H1 (cell line): ENCODE results near the gene ODC1. TPM values are rescaled to one million over a fixed set of nuclear protein-coding genes. Genes with fewer than 3 reads are reported as not detected.

ENCODE experiments used
- CTCF ChIA-PET: fragments of 300-600 bp; sonication (Branson Sonifier 250); formaldehyde crosslinking; loops from one replicate; lab custom pipeline; 2021; ENCODE audit not compliant: partially characterized antibody; lab: Charles Lee
- POLR2A ChIA-PET: fragments of 300-600 bp; sonication (Branson Sonifier 250); formaldehyde crosslinking; loops from one replicate; lab custom pipeline; 2021; ENCODE audit warnings: inconsistent platforms; ENCODE audit not compliant: partially characterized antibody; lab: Charles Lee
- DNase-seq, 2 experiments: peaks; one replicate each; pipeline versions ENCODE4 v3.0.0 to v3.0.0-alpha.2; 2010 to 2022; ENCODE audit warnings: low spot score in 2 of 2, low read depth in 1 of 2, mixed read lengths in 1 of 2
- FAIRE-seq: peaks from 2 replicates; lab custom pipeline; 2011; peaks lifted over from hg19 to GRCh38; lab: Jason Lieb, UNC
- H2AFZ ChIP-seq: 2 replicates; pipeline ENCODE4 v1.8.1; 2012; ENCODE audit warnings: low read length, inconsistent platforms
- H2AK5ac ChIP-seq: 2 replicates; pipeline ENCODE4 v1.6.1; 2013; ENCODE audit warnings: low read depth, low read length
- H2BK120ac ChIP-seq: replicated peaks from 2 replicates; pipeline ENCODE3; 2013; ENCODE audit warnings: low read depth, low read length, inconsistent platforms
- H2BK12ac ChIP-seq: 2 replicates; pipeline ENCODE4 v1.6.1; 2013; ENCODE audit warnings: low read depth, low read length
- H2BK15ac ChIP-seq: 2 replicates; pipeline ENCODE4 v1.6.1; 2013; ENCODE audit warnings: low read length
- H2BK20ac ChIP-seq: 2 replicates; pipeline ENCODE4 v1.6.1; 2013; ENCODE audit warnings: low read length
- H2BK5ac ChIP-seq: 2 replicates; pipeline ENCODE4 v1.6.1; 2013; ENCODE audit warnings: low read depth, low read length
- H3K14ac ChIP-seq: 2 replicates; pipeline ENCODE4 v1.6.1; 2013; ENCODE audit warnings: inconsistent platforms; ENCODE audit not compliant: insufficient read length
- H3K18ac ChIP-seq: 2 replicates; pipeline ENCODE4 v1.6.1; 2013; ENCODE audit warnings: low read length; ENCODE audit errors: extremely low read depth
- H3K23ac ChIP-seq: 2 replicates; pipeline ENCODE4 v1.6.1; 2013; ENCODE audit warnings: inconsistent platforms; ENCODE audit not compliant: insufficient read length
- H3K23me2 ChIP-seq: 2 replicates; pipeline ENCODE4 v1.6.1; 2013; ENCODE audit warnings: low read depth, low read length
- H3K27ac ChIP-seq: 2 replicates; pipeline ENCODE4 v1.6.1; 2011; ENCODE audit warnings: low read depth, low read length, inconsistent platforms
- H3K27me3 ChIP-seq, 4 experiments: replicated peaks in 1 of 4; 1 replicate in 1 of 4; 2 replicates in 3 of 4; pipeline versions ENCODE4 v1.6.1 to v1.8.1; 2011 to 2013; ENCODE audit warnings: low read length in 3 of 4, mild to moderate bottlenecking in 3 of 4, inconsistent platforms in 2 of 4, mixed read lengths in 2 of 4, moderate library complexity in 1 of 4; ENCODE audit not compliant: control insufficient read depth in 3 of 4, insufficient read depth in 3 of 4; ENCODE audit errors: extremely low read depth in 1 of 4
- H3K36me3 ChIP-seq, 4 experiments: 2 replicates each; pipeline versions ENCODE4 v1.6.1 to v1.8.1; 2011 to 2013; ENCODE audit warnings: mild to moderate bottlenecking in 4 of 4, low read length in 3 of 4, moderate library complexity in 2 of 4, control low read depth in 1 of 4, inconsistent platforms in 1 of 4; ENCODE audit not compliant: insufficient read depth in 4 of 4, control insufficient read depth in 2 of 4
- H3K4ac ChIP-seq: replicated peaks from 2 replicates; pipeline ENCODE3; 2013; ENCODE audit warnings: low read length, low read depth, mixed read lengths, inconsistent platforms; ENCODE audit not compliant: insufficient read length
- H3K4me1 ChIP-seq, 4 experiments: replicated peaks in 1 of 4; 1 replicate in 1 of 4; 2 replicates in 3 of 4; pipeline versions ENCODE4 v1.6.1 to v1.8.1; 2011 to 2013; ENCODE audit warnings: low read length in 3 of 4, inconsistent platforms in 2 of 4, mixed read lengths in 1 of 4; ENCODE audit not compliant: insufficient read depth in 4 of 4, control insufficient read depth in 3 of 4
- H3K4me2 ChIP-seq, 2 experiments: 2 replicates each; pipeline versions ENCODE4 v1.6.1 to v1.8.1; 2011 to 2013; ENCODE audit warnings: low read depth in 2 of 2, low read length in 2 of 2, control low read depth in 1 of 2, inconsistent platforms in 1 of 2, mild to moderate bottlenecking in 1 of 2; ENCODE audit not compliant: insufficient read depth in 1 of 2
- H3K4me3 ChIP-seq, 4 experiments: fragments of 200-600, 300-600 bp in 1 of 4; sonication (generic), shearing (Covaris generic), sonication (Bioruptor Twin) in 1 of 4; 2 replicates each; pipeline versions ENCODE4 v1.5.1 to v1.8.1; 2011 to 2016; ENCODE audit warnings: low read length in 4 of 4, low read depth in 3 of 4, control low read depth in 2 of 4, inconsistent platforms in 2 of 4, mild to moderate bottlenecking in 2 of 4, mixed read lengths in 1 of 4, moderate library complexity in 1 of 4; ENCODE audit not compliant: insufficient read depth in 2 of 4; ENCODE audit errors: extremely low read depth in 1 of 4
- H3K56ac ChIP-seq: replicated peaks from 2 replicates; pipeline ENCODE3; 2013; ENCODE audit warnings: low read depth, mild to moderate bottlenecking, mixed read lengths, low read length, inconsistent platforms; ENCODE audit not compliant: insufficient read length
- H3K79me1 ChIP-seq: 2 replicates; pipeline ENCODE4 v1.6.1; 2013; ENCODE audit warnings: low read depth, low read length, control low read depth
- H3K79me2 ChIP-seq, 2 experiments: 2 replicates each; pipeline versions ENCODE4 v1.6.1 to v1.8.1; 2012 to 2013; ENCODE audit warnings: low read length in 2 of 2, mild to moderate bottlenecking in 2 of 2, inconsistent platforms in 1 of 2; ENCODE audit not compliant: insufficient read depth in 2 of 2, control insufficient read depth in 1 of 2
- H3K9ac ChIP-seq, 4 experiments: replicated peaks in 1 of 4; 1 replicate in 1 of 4; 2 replicates in 3 of 4; pipeline versions ENCODE4 v1.6.1 to v1.8.1; 2011 to 2013; ENCODE audit warnings: low read depth in 3 of 4, low read length in 3 of 4, control low read depth in 2 of 4, mild to moderate bottlenecking in 2 of 4, moderate library complexity in 2 of 4, inconsistent platforms in 1 of 4; ENCODE audit errors: extremely low read depth in 1 of 4
- H3K9me3 ChIP-seq, 2 experiments: 2 replicates each; pipeline versions ENCODE4 v1.6.1 to v1.8.1; 2012 to 2013; ENCODE audit warnings: mild to moderate bottlenecking in 2 of 2, moderate library complexity in 2 of 2, control low read depth in 1 of 2, inconsistent platforms in 1 of 2, low read depth in 1 of 2, low read length in 1 of 2, mixed read lengths in 1 of 2; ENCODE audit not compliant: insufficient read depth in 2 of 2
- H4K20me1 ChIP-seq, 2 experiments: replicated peaks in 1 of 2; 2 replicates each; pipeline versions ENCODE3 to v1.8.1; 2011 to 2013; ENCODE audit warnings: inconsistent platforms in 2 of 2, low read length in 2 of 2, mild to moderate bottlenecking in 1 of 2; ENCODE audit not compliant: insufficient read depth in 2 of 2, control insufficient read depth in 1 of 2
- H4K5ac ChIP-seq: 2 replicates; pipeline ENCODE4 v1.6.1; 2013; ENCODE audit warnings: low read length, low read depth, mixed read lengths, inconsistent platforms; ENCODE audit not compliant: insufficient read length
- H4K8ac ChIP-seq: 2 replicates; pipeline ENCODE4 v1.8.0; 2013; ENCODE audit warnings: mild to moderate bottlenecking, moderate library complexity, low read length, inconsistent platforms; ENCODE audit not compliant: insufficient read depth; ENCODE audit errors: extremely low read depth
- H4K91ac ChIP-seq: replicated peaks from 2 replicates; pipeline ENCODE3; 2013; ENCODE audit warnings: low read length, mixed read lengths, inconsistent platforms; ENCODE audit not compliant: insufficient read length
- CHD1 ChIP-seq: IDR thresholded peaks from 2 replicates; pipeline ENCODE4 v1.6.1; 2012; ENCODE audit warnings: low read depth, low read length, improper control_type of control experiment
- JUND ChIP-seq: IDR thresholded peaks from 2 replicates; pipeline ENCODE4 v1.6.1; 2011; ENCODE audit warnings: mild to moderate bottlenecking, improper control_type of control experiment, low read length
- NRF1 ChIP-seq: IDR thresholded peaks from 2 replicates; pipeline ENCODE4 v1.6.1; 2011; ENCODE audit warnings: mild to moderate bottlenecking, low read depth, low read length, improper control_type of control experiment
- TBP ChIP-seq: IDR thresholded peaks from 2 replicates; pipeline ENCODE4 v1.6.1; 2011; ENCODE audit warnings: low read depth, low read length, improper control_type of control experiment
- WGBS, 2 experiments: shearing (Covaris generic) in 1 of 2; methylation state at CpG; one replicate each; pipeline versions ENCODE4 v1.1.6 to v1.1.7; 2013 to 2015; ENCODE audit warnings: low lambda C conversion rate in 2 of 2, mixed read lengths in 2 of 2, inconsistent platforms in 1 of 2, low coverage in 1 of 2, missing lambda C conversion rate in 1 of 2; ENCODE audit not compliant: insufficient replicate concordance in 2 of 2, insufficient coverage in 1 of 2, insufficient read length in 1 of 2; ENCODE audit errors: extremely low coverage in 1 of 2, missing lambda C conversion rate in 1 of 2; 5-methylcytosine and 5-hydroxymethylcytosine counted together
- polyA plus RNA-seq, 7 experiments: library from polyadenylated mRNA; depleted of rRNA in 3 of 7; stranded (reverse) in 5 of 7; unstranded in 2 of 7; fragments of >200 nt in 5 of 7; fragments of 200-250 nt in 2 of 7; gene quantifications; 1 replicate in 5 of 7; 2 replicates in 1 of 7; 4 replicates in 1 of 7; pipeline versions ENCODE4 v1.2.1 to v1.2.3, GENCODE V29; 2011 to 2013; ENCODE audit warnings: missing spikeins in 2 of 7, mixed read lengths in 2 of 7
- total RNA-seq: library from RNA; stranded (reverse); fragmentation: NEBNext Ultra II Directional; extraction: Animal tissue kit (Norgen Biotek cat#: 25700); gene quantifications from 2 replicates; pipeline ENCODE4 v1.2.1, GENCODE V29; 2021

ODC1 gene
- total and polyA plus RNA-seq, 2 of the 8 experiments (the other 6 are each of a cell fraction or from before 2014, with no cell fraction given), result 57.2 to 76.7 TPM

- Histone ChIP-seq H3K18ac (no peak overlapping the region), H3K9me3 (no peaks in the 10 kb centered on the region), H3K27me3 (0 out of 7 replicates have a peak, but pooled peaks cover 0 to 2% (median 0%) of the 10 kb centered on the region in 4 experiments), H2BK20ac (no peak overlapping the region), H3K14ac (no peak overlapping the region), H3K23me2 (no peaks in the 10 kb centered on the region), H3K79me2 (no peaks in the 10 kb centered on the region), H2BK15ac (no peak overlapping the region), H2AFZ (no peak overlapping the region), H3K4me2 (no peak overlapping the region), H3K79me1 (no peaks in the 10 kb centered on the region), H4K20me1 (no peaks in the 10 kb centered on the region), H2BK5ac (no peak overlapping the region), H3K36me3 (no peaks in the 10 kb centered on the region), H2AK5ac (no peak overlapping the region), H4K8ac (no peak overlapping the region), H3K23ac (no peak overlapping the region), H3K27ac (no peak overlapping the region), H3K4me3 (no peak overlapping the region), H3K56ac (no peak overlapping the region), H3K9ac (no peak overlapping the region), H4K5ac (no peak overlapping the region), H4K91ac (no peak overlapping the region), H2BK120ac (no peak overlapping the region), H3K4me1 (no peaks in the 10 kb centered on the region), H3K4ac (no peak overlapping the region), H2BK12ac (no peak overlapping the region)
- TF ChIP-seq NRF1 (no peak), JUND (no peak), TBP (no peak), CHD1 (no peak)
- WGBS, 2 experiments, result 90% methylated on average over 4 of the region's 4 CpGs; no CpG with 5 or more reads in 1 of the 2 experiments
- no peak for FAIRE-seq
- no peak for DNase-seq
- ChIA-PET CTCF (interaction anchor here (1.1 kb wide), 1 partner anchor 327 kb away, joined by 3 read pairs; no protein-coding TSS in a partner anchor), POLR2A (interaction anchor here (2.0 kb wide), 1 partner anchor 21 kb away, joined by 4 read pairs; the partner anchor contains the start of gene ODC1)
These were observed 21.2 kb upstream of the ODC1 start for GRCh38 chr2:10469301-10469700.
